Amygdala (tissue), 56 donors: ENCODE measurements around the gene ARR3.
"Not testable (repeated sequence)": the region's sequence is repeated elsewhere in the genome, so short reads cannot be mapped to it uniquely, and the experiment has no call there.

Experiments
- DNase-seq, 56 donors: peaks; one replicate each; lab custom pipeline; 2025; lab: John Stamatoyannopoulos, UW

ARR3 gene

DNA sequence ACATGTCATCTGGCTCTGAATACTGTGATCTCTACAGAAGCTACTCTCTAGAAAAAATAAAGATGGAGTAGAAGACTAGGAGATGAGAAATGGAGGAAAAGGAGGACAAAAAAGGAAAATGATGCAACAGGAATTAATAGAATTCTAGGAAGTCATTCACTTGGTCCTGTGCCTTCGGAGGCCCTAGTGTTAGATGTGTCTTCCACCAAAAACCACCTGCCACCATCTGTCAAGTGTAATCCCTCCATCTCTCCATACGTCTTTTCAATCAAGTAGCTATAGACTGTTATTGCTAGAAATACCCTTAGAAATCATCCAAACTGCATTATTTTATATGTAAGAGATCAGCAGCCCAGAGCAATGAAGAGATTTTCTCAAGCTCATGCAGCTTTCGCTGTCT, 10.9 kb downstream of the ARR3 start:
- no peak for DNase-seq

DNA sequence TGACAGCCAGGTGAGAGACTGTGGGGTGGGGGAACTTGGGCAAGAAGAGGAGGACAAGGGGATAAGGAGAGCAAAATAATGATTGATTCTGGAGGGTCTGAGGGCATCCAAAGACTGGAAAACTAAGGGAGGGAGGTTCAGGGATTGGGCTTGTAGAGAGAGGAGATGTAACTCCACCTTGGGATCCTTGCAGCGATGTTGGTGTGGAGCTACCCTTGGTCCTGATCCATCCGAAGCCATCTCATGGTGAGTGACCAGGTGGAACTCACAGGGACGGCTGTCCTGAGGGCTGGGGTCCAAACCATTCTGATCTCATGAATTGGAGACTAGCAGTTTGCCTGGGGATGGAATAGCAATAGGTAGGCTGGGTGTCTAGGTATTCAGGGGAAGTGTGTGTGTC, 12.4 kb downstream of the ARR3 start:
- DNase-seq, result no peak

DNA sequence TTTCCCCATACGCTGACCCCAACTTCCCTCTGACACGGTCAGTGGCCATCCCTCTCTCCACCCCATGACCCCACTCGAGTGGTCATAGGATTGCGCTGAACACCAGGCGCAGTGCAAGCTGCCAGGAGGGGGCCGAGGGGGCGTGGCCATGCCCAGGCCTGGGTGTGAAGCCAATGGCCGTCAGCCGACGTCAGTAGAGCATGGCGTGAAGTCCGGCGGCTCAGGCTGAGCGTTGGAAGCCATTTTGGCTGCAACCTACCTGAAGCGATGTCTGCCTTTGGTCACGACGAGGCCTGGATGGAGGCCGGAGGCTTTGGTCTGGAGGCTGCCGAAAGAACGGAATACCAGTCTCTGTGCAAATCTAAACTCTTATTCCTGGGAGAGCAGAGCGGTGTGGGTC, 13.8 kb downstream of the ARR3 start, which contains the start of gene RAB41:
TSS of gene RAB41 (plus strand) at position 222 of the 400 bp plus-strand sequence. CDS start at position 268, 46 bp downstream.
- no peak for DNase-seq

DNA sequence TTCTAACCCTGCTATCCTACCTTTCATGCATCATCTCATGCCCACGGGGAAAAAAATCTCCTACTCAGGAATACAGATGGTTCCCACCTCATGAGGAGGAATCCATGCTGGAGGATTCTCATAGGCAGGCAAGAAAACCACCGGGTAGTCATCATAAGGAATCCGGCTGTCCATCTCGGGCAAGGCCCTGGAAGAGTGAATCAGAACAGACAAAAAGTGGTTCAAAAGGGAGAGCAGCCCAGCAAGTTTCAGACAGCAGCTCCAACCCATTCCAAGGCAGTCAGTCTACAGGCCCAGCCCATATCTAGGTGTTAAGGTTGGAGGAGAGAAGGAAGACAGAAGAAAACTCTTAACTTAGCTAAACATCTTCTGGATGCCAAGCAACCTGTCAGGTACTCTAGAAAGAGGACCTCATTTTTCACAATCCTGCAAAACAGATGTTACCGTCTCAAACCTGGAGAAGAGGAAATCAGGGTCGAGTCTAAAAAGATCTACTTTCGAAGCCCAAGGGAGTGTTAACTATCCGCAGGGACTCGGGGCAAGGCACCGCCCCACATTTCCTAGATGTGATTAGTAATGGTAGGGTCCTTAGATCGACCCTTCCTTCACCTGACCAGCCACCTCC, 21.1 kb downstream of the ARR3 start:
- no peak for DNase-seq

DNA sequence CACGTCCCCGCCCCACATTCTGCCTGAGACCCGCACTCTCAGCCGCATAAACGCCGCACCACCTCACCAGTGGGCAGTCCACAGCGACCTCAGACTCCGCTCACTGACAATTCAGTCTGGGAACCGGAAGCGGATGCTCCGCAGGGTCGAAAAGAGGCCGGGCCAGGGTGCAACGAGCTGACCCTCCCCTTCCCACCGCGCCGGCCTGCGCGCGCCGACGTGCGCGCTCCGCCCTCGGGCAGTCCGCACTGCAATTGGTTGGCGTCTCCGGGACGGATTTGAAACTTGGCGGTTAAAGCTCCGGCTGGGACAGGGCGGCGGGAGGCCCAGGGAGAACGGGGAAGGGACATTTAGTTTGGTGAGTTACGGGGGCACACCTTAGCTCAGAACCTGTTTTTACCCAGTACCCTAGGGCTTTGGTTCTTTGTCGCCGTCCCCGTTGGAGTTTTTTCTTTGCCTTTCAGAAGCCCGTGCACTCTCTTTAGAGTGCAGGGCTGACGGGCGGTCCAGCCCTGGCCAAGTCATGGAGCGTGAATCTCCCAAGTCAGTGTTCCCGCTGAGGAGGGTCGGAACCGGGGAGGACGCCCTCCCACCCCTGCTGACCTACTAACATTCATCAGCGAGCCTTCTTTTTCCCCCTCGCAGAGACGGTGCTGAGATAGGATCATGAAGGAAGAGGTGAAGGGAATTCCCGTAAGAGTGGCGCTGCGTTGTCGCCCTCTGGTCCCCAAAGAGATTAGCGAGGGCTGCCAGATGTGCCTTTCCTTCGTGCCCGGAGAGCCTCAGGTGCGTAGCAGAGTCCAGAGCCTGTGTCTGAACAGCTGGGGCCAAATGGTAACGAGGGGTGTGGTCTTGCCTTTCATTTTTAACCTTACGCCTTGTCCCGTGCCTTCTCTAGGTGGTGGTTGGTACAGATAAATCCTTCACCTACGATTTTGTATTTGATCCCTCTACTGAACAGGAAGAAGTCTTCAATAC, 21.9 kb downstream of the ARR3 start, which contains the start of the genes KIF4A and PDZD11:
TSS of gene KIF4A (plus strand) at position 312 of the 978 bp plus-strand sequence. CDS start at position 667, 355 bp downstream.
TSS of gene PDZD11 (minus strand) at position 135 of the 978 bp plus-strand sequence. CDS start 586 bp downstream, outside the sequence.
- DNase-seq, result peak in 54 of 56 donors; percentile 3 to 77 (median 40)

DNA sequence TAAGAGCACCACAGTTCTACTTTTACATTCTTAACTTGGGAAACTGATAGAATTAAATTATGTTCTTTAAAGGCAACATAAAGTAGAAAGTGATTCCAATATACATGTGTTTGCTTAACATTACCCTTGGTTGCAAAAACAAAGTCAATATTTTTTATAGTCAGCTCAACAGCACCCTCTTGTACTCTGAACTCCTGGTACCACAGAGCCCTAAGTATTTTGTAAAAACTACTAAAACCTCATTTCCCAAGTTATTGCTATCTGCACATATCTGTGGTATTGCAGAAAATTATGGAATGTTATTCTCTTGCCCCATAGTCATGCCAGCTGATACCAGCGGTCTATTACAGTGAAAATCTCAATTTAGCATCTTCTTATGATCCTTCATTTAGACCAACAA, 24.7 kb downstream of the ARR3 start:
- no peak for DNase-seq

DNA sequence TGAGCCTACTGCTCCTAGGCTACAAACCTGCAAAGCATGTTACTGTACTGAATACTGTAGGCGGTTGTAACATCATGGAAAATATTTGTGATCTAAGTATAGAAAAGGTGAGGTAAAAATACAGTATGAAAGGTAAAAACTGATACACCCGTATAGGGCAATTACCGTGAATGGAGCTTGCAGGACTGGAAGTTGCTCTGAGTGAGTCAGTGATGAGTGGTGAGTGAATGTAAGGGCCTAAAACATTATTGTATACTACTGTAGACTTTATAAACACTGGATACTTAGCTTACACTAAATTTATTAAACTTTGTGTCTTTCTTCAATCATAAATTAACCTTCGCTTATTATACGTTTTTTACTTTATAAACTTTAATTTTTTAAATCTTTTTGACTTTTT, 25.5 kb downstream of the ARR3 start:
- DNase-seq, result no peak

DNA sequence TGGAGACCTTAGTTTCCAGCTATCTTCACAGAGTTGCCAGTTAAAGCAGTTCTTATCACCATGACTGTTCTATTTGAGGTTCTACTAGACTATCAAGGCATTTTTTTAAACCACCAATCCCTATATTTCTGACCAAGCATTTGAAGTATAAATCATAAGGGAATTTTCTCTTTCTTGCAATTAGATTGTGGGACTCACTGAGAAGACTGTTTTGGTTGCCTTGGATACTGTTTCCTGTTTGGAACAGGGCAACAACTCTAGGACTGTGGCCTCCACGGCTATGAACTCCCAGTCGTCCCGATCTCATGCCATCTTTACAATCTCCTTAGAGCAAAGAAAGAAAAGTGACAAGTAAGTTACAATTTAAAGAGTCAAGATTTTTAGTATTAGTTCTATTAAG, 33.6 kb downstream of the ARR3 start:
- DNase-seq, result no peak

DNA sequence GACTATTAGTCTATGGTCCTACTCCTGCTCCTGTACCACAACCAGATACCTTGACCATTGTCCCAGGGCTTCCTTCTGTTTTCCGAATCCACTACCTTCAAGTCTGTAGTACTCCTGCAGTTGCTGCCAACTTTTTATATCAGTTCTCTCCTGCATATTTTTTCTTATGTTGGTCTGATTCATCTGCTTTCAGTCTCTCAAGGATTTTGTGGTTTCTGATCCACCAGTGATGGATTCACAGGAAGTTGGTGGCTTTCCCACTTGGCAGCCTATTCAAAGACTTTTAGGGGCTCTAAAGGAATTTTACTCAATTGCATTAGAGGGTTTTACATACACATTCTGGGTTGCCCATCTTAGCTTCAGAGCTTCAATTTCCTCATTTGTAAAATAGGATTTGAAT, 45.4 kb downstream of the ARR3 start:
- no peak for DNase-seq

DNA sequence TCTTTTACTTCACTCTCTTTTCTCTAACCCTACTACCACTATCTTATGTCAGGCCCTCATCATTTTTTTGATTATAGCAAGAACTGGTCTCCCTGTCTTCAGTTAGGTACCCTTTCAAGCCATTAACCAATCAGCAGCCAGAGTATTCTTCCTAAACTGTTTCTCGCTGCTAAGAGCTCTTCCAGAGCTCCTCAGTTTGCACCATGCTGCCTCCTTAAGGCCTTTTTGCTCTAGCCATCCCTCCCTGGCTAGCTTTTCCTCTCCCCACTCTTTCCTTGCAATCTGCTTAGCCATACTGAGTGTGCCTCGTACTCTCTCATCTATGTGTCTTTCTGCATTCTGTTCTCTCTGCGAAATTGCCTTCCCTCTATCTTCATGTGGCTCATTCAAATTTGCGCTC, 54.6 kb downstream of the ARR3 start:
- no peak for DNase-seq

DNA sequence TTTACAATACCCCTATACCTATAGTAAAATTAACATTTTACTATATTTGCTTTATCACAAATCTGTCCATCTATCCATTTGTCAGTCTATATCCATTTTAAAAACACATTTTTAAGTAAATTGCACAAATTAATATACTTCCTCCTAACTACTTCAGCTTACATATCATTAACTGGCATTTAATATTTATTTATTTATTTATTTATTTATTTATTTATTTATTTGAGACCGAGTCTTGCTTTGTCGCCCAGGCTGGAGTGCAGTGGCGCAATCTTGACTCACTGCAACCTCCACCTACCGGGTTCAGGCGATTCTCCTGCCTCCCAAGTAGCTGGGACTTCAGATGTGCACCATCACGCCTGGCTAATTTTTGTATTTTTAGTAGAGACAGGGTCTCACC, 55.5 kb downstream of the ARR3 start:
- DNase-seq, result not testable (repeated sequence)

DNA sequence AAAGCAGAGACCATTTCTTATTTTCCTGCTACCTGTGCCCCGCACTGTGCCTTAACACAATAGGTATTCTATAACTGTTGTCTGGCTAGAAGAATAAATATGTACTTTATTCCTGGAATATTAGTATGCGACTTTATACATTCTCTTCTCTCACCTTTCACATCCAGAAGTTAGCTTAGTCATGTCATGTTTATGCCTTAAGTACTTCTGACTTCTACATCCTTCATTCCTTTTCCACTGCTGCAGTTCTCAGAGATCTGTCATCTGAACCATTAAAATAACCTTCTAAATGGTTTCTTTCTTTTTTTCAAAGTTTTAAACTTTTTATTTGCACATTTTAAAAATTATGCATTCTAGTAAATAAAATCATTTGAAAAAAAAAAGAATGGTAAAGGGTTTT, 56.2 kb downstream of the ARR3 start:
- DNase-seq, result no peak

DNA sequence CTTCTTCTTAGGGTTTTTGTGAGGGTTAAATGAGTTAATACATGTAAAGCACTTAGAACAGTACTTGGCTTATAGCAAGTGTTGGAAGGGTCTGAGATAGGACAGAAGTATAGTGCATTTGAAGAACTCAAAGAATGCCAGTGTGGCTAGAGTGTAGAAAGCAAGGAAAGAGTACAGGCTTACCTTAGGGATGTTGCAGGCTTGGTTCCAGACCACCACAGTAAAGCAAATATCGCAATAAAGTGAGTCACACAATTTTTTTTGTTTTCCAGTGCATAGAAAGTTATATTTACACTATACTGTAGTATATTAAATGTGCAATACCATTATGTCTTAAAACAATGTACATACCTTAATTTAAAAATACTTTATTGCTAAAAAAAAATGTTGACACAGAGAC, 63.0 kb downstream of the ARR3 start:
- DNase-seq, result no peak
